ENCODE measurements around the gene DENND2A. TPM values are rescaled to one million over a fixed set of nuclear protein-coding genes. Genes with fewer than 3 reads are reported as not detected.
"Not testable (repeated sequence)": the region's sequence is repeated elsewhere in the genome, so short reads cannot be mapped to it uniquely, and the experiment has no call there.

The DENND2A gene
- polyA plus RNA-seq, 3 donors: 1.2 to 38.9 (median 10.1) TPM

DNA sequence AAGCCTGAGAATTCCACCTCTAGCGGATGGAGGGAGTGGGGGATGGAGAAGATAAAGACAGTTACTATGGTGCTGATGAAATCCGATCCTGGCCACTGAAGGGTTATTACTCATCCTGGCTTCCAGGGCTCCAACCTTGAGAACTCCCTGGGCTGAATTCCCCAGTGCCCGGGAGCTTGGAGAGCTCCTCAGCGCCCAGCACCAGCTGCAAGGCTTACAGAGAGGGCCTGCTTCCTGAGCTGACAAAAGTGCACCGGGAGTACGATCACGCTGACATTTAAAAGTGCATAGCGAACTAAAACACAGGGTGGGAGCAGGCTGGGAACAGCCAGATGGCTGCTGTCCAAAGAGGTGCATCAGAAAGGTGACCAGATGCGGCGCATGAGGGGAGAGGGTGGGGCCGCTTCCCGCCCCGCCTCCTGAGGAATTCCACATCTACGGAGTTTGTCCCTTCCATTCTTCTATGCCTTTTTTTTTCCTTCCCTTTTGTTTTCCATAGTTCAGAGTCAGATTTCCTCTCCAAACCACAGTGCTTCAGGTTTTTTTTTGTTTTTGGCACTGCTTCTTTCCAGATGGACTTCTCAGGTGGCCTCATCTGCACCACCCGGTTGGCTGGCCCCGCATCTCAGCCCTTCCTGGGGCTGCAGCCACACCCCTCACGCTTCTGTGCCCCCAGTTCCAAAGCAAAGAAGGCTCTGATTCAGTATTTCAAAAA lies 98.9 kb downstream of the DENND2A start:
- H3K27ac ChIP-seq (ENCODE audit: low read depth, low read length): no peak overlapping the region
- WGBS, 3 donors: 21 to 27% (median 22%) methylated on average over 15 to 17 of the region's 17 CpGs

DNA sequence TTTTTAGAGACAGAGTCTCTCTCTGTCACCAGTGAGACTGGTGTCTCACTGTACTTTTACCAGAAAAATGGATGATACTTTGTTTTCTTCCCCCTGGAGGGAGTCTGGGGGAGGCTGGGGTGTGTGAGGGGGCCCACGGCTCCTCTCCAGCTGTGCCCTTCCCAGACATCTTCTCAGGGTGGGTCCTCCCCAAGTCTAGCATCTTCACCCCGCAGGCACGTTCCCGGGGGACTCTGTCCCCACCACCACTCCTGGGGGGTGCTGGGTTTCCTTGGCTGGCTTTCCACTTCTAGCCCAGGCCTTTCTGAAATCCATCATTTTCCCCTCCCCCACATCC lies 99.5 kb downstream of the DENND2A start:
- no peak overlapping the region for H3K27ac ChIP-seq (ENCODE audit: low read depth, low read length)
- 51 to 71% (median 62%) methylated on average over 4 of the region's 4 CpGs for WGBS, 3 donors

DNA sequence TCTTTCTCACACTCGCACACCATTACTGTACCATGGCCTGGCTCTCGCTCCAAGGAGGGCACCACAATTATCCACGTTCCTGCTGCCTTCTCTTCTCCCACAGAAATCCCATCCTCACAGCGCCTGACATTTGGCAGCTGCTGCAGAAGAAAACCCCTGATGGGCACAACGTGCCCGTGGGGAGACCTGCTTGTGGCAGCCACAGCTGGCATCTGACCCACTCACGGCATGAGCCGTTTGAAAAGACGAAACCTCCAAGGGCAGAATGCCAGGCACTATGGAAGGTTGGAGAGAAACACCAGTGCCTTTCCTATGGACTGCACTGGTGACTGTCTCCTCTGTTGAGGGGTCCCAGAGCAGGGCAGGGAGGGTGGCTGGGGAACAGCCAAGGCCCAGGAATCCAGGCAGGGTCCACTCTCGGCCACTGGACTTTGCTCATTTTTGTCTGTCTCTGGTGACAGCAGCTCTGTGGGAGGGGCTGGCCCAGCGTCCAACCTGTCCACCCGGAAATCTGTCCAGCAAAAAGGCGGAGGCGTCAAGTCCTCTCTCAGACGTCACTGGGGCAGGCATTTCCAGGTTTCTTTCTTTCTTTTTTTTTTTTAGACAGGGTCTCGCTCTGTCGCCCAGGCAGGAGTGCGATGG lies 100.4 kb downstream of the DENND2A start:
- 80 to 85% (median 82%) methylated on average over 18 of the region's 18 CpGs for WGBS, 3 donors
- H3K27ac ChIP-seq (ENCODE audit: low read depth, low read length): no peak overlapping the region

DNA sequence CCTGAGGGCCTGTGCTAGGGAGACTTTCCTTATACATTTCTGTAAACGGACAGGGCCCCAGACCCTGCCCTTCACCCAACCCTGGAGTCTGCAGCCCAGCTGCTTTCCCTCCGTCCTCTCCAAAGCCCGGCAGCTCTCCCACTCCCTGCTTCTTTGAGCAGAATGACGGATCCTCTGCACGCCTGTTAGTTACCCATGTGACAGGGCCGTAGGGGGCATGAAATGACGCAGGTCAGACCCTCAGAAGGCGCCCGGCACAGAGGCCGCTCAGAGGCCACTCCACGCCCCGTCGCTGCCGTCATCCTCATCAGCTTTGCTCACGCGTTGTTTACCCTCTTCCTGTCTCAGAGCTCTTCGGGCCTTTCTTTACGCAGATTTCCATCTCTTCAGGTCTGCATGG lies 101.2 kb downstream of the DENND2A start:
- 89 to 95% (median 92%) methylated on average over 18 of the region's 18 CpGs for WGBS, 3 donors
- no peak overlapping the region for H3K27ac ChIP-seq (ENCODE audit: low read depth, low read length)

DNA sequence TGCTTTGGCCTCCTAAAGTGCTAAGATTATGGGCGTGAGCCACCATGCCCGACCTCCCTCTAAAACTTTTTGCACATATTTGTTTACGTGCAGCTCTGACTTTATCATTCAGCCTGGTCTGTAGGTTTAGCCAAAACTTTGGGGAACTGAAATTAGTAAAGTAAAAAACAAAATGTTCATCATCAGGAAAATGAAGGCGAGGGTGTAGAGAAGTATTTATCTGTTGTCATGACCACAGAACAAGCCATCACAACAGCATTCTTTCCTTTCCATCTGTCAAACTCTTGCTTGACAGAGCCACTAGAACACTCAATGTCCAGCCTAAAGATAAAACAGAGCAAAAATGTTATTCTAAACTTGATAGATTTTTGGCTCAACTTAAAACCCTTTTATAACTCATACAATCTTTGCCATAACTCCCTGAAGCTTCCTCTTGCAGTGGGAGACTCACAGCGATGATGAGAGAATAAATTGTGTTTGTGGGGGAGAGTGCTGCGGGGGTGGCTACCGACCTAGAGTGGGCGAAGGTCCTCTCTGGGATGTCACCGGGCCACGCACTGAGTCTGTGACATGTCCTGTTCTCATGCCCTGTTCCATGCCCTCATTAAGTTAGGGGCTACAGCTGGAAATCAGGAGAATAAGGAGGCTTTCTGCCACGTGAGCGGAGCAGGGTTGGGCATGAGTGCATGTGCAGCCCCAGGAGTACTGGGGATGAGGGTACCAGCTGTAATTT lies 102.7 kb downstream of the DENND2A start:
- H3K27ac ChIP-seq (ENCODE audit: low read depth, low read length): no peak overlapping the region

DNA sequence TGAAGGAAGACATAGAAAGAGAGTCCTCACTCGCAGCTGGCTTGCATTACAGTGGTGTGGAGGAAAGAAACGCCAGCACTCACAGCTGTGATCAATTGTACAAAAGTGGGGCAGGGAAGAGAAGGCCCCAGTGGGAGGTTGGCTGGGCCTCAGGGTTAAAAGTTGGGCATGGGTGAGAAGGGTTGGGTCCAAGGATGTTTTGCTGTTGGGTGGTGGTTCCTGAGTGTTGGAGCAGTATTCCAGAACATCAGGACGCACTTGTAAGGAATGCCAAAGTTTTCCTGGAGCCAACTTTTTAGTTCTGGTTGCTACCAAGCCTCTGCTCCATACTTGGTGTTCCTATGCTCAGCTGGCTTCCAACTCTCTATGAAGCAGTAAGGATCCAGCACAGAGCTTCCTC lies 105.9 kb downstream of the DENND2A start:
- H3K27ac ChIP-seq (ENCODE audit: low read depth, low read length): no peak overlapping the region
- WGBS, 3 donors: 53 to 65% (median 60%) methylated on average over 3 of the region's 3 CpGs

More for the DNA sequence above, 102.7 kb downstream of the DENND2A start:
- 66 to 83% (median 74%) methylated on average over 12 of the region's 12 CpGs for WGBS, 3 donors

DNA sequence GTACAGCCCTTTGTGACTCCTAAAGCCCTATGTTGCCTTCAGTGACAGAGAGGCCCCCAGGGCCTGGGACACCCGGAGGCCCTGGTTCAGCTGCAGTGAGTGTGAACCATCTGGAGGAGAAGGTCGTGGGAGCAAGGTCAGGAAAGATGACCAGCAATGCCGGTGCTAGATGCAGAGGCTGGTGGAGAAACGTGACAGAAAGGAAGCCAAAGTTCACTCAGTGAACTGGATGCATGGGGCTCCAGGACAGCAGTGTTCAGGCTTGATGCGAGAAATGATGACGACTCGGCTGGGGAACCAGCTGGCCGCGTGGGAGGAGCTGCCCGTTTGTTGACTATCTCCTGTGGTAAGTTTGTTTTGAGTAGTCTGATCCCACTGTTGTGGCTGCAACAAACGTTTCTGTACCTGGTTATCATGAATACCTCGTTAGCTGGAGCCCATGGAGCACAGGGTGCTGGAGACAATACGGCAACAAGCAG lies 107.2 kb downstream of the DENND2A start:
- H3K27ac ChIP-seq (ENCODE audit: low read depth, low read length): no peak overlapping the region
- 66 to 80% (median 79%) methylated on average over 13 of the region's 13 CpGs for WGBS, 3 donors

DNA sequence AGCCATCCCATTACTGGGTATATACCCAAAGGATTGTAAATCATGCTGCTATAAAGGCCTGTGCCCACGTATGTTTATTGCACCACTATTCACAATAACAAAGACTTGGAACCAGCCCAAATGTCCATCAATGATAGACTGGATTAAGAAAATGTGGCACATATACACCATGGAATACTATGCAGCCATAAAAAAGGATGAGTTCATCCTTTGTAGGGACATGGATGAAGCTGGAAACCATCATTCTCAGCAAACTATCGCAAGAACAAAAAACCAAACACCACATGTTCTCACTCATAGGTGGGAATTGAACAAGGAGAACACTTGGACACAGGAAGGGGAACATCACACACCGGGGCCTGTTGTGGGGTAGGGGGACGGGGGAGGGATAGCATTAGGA lies 111.2 kb downstream of the DENND2A start:
- WGBS, 3 donors: 86 to 90% (median 88%) methylated on average over 4 of the region's 4 CpGs
- H3K27ac ChIP-seq (ENCODE audit: low read depth, low read length): not testable (repeated sequence)

DNA sequence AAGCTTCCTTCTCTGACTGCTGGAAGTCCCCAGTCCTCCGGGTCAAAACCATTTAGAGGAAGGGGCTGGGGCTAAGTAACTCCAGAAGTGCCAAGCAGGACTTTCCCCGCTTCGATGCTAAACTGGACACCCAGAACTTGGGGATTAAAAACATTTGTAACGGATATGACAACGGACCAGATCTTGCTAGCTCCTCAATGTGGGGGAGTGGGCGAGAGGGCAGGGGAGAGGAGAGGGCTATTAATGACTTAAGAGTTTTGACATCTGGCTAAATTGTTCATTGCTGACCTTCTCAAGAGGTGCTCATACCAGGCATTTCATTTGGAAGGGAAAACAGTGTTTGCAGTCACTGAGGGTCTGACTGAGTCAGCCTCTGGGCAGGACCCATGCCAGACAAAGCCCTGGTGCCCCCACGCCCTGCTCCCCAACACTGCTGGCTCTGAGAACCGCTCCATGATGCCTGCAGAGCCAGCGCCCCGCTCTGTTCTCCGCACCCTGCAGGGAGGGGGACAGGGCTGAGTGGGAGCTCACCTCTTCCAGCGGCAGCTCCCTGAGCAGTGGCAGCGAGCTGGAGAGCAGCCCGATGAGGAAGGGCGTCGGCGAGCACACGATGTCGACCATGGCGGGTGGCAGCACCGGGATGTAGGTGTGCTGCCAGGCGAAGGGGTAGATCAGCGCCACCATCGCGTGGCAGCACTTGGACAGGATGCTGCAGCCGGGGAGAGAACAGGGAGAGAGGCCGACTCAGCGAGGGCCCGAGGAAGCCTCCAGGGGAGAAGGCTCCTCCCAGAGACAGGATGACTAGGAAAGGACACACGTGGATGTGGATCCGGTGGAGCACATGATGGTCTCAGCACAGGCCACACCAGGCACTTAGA lies 113.6 kb downstream of the DENND2A start:
- H3K27ac ChIP-seq (ENCODE audit: low read depth, low read length): no peak overlapping the region
- 75 to 83% (median 79%) methylated on average over 30 to 31 of the region's 31 CpGs for WGBS, 3 donors

DNA sequence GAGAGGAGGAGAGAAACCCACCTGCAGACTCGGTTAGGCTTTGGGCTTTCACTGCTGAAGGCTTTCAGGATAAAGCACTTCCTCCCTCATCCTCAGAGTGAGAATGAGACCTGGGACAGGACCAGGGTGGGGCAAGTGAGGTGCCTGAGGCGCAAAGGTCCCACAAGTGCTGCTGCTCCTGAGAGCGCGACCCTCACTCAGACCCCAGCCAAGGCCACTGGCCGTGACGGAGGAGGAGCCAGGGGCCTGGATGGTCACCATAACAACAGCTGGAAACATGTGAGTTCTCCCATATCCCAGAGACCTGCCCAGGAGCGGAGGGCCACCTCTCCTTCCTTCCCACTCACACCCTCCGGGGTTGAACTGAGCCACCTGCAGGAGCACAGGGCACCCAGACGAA lies 114.4 kb downstream of the DENND2A start:
- 72 to 90% (median 89%) methylated on average over 9 of the region's 9 CpGs for WGBS, 3 donors
- H3K27ac ChIP-seq (ENCODE audit: low read depth, low read length): no peak overlapping the region

DNA sequence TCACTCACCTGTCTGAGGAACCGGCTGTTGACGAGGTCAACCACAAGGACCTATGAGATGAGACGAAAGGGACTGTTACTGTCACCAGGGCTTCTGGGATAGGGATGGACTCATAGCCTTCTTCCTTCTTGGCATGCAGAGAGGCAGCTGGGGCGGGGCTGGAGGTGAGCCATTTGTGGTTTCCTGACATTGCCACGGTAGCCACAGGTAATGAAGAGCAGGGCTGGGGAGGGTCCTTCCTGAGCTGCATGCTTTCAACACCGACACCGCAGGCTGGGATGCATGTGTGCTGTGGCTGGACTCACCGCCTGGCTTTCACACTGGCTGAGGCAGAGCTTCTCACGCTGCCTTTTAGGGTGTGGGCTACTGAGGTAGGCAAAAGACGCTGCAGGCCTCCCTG lies 114.9 kb downstream of the DENND2A start:
- no peak overlapping the region for H3K27ac ChIP-seq (ENCODE audit: low read depth, low read length)
- 66 to 82% (median 74%) methylated on average over 9 to 10 of the region's 10 CpGs for WGBS, 3 donors

DNA sequence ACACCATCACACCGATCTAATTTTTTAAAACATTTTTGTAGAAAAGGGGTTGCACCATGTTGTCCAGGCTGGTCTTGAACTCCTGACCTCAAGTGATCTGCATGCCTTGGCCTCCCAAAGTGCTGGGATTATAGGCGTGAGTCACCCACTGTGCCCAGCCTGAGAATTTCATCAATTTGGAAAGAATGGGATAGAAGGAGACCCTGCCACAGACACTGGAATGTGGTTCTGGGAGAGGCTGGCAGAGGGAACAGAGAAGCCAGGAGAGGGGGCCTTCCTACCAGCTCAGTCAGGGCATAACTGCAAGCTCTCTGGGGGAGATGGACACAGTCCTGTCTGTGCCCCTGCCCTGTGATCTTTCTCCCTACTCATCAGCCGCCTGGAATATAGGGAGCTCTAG lies 119.2 kb downstream of the DENND2A start:
- H3K27ac ChIP-seq (ENCODE audit: low read depth, low read length): no peak overlapping the region
- 90 to 94% (median 93%) methylated on average over 3 of the region's 3 CpGs for WGBS, 3 donors

DNA sequence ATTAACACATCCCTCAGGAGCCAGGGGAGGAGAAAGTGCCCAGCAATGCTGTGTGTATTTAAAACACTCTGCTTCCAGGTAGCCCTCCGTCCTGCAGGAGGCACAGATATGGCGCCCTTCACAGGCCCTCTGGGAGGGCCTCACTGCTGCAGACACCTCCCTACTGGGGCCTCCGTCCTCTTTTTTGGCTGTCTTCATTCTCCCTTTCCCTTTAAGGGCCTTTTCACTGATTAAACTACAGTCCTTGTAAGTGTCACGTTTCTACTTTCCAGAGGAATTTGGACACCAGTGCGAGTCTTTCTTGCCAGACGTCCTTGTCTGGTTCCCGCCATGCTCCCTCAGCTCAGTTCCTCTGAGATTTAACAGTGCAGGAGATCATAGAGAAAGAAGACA lies 121.6 kb downstream of the DENND2A start:
- WGBS, 3 donors: 56 to 64% (median 61%) methylated on average over 7 of the region's 7 CpGs
- H3K27ac ChIP-seq (ENCODE audit: low read depth, low read length): no peak overlapping the region

DNA sequence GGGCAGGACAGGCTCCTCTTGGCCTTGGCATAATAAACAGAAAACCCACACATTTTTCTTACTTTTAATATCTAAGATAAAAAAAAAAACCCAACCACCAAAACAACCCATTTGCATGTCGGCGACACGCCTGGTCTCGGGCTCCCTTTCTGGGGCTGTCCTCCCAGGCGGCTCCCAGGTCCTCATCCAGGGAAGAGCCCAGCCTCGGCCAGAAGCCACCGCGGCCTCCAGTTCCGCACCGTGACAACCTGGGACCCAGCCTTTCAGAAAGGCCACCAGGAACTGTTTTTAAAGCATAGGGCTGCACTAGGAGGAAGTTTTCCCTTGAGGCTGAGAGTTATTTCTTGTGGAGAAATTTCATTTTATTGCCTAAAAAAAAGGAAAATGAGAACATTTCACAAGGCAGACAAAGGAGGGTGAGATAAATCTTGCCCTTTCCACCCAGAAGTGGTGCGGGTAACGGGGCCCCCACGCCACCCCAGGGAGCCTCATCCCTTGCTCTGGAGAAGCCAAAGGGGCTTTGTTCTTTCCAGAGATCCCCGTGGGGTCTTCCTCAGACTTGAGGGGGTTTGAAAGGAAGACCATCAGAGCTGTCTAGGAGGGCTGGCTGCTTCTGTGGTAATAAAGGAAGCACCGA lies 122.1 kb downstream of the DENND2A start:
- H3K27ac ChIP-seq (ENCODE audit: low read depth, low read length): no peak overlapping the region
- WGBS, 3 donors: 76 to 87% (median 80%) methylated on average over 15 of the region's 15 CpGs

DNA sequence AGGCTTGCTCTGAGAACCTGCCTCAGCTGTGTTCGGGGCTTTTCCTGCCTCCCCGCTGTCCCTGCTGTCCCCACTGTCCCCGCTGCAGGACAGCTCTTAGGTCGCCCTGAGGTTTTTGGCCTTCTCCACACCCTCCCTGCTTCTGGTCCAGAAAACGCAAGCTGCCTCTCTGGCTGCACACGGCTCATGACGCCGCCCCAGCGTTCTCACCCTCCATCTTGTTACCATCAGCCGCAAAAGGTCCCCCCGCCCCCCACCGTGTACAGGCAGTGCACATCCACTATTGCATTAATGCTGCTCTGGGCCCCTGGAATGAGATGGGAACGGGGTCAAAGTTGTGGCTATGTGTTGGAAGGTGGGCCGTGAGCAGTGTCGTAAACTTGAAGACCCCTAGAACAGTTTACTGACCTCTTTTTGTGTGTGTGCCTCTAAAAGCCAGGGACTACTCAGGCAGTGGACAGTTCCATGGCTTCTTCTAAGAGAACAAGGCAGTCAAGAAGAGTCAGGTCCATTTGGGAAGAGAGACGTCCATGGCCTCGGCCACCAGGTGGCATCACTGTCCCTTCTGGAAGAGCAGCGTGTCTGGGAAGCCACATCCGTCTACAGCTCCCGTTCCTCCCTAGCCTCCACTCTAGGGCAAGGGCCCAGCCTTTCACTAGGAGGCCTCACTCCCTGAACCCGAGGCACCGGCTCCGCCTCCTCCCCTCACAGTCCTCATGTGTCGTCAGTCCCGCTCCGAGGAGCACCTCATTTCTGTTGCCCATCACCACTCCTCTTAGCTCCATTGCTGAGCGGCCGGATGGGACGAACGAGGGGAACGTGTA lies 122.9 kb downstream of the DENND2A start:
- 48 to 52% (median 51%) methylated on average over 31 of the region's 31 CpGs for WGBS, 3 donors
- no peak overlapping the region for H3K27ac ChIP-seq (ENCODE audit: low read depth, low read length)

DNA sequence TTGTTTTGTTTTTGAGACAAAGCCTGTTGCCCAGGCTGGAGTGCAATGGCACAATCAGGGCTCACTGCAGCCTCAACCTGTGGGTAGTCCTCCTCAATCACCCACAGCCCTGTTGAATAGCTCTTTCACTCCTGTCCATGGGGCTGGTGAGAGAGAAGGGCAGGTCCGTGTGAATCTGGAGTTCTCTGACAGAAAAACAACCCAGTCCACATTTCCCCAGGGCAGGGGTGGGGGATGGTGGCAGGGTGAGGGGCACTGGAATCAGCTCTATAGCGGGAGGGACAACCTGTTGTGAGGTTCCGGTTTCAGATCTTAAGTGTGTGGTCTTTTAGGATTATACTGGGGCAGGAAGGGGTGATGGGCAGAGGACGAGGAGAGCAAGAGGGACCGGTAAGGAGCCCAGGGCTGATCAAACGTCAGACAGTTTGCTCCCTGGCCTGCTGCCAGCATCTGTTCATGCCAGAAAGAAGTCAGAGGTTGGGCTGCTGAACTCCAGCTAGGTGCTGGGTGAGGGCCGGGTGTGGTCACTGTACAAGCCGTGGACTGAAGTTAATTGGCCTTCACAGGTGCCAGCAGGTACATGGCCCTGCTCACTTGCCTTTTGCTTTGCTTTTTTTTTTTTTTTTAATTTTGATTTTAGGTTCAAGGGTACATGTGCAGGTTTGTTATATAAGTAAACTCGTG lies 128.2 kb downstream of the DENND2A start:
- 29 to 42% (median 29%) methylated on average over 9 of the region's 9 CpGs for WGBS, 3 donors
- H3K27ac ChIP-seq (ENCODE audit: low read depth, low read length): no peak overlapping the region

DNA sequence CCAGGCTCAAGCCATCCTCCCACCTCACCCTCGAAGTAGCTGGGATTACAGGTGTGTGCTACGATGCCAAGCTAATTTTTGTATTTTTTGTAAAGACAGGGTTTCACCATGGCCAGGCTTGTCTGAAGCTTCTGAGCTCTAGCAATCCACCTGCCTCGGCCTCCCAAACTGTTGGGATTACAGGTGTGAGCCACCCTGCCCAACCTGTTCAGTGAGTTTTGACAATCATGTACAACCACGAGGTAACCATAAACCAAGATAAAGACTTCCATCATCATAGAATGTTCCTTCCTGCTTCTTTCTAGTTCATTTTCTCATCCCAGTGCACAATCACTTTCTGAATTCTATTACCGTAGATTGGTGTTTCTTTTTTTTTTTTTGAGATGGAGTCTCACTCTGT lies 130.8 kb downstream of the DENND2A start:
- no peak overlapping the region for H3K27ac ChIP-seq (ENCODE audit: low read depth, low read length)
- WGBS, 3 donors: 45 to 66% (median 60%) methylated on average over 5 of the region's 5 CpGs

All from adipose tissue (tissue), 3 donors.